ENCODE measurements around the gene SLC22A23.

- TF ChIP-seq POLR2A (IDR thresholded peaks at IDR 0.05) (no peak), CTCF (IDR thresholded peaks at IDR 0.05) (no peak)
These were observed 183.8 kb downstream of the SLC22A23 start for GRCh38 chr6:3272911-3273547.
